Suprapubic skin (tissue), 4 donors: ENCODE data around the gene GPA33.

Experiments
- EP300 ChIP-seq: sonication (generic); formaldehyde crosslinking; IDR thresholded peaks from one replicate; pipeline ENCODE4 v1.6.1; 2017; ENCODE audit warnings: antibody characterized with exemption
- POLR2A ChIP-seq, 2 donors: fragments of 450-650 bp; IDR thresholded peaks; one replicate each; pipeline ENCODE4 v1.6.1; 2017; ENCODE audit warnings: antibody characterized with exemption in 2 of 2, mild to moderate bottlenecking in 2 of 2, moderate library complexity in 2 of 2
- POLR2AphosphoS5 ChIP-seq, 3 donors: sonication (generic); formaldehyde crosslinking; IDR thresholded peaks; one replicate each; pipeline ENCODE4 v1.6.1; 2017; ENCODE audit warnings: antibody characterized with exemption in 3 of 3
- TF ChIP-seq, protein P1 (sequence below), 2 donors: fragments of 200-600 bp in 1 of 2; fragments of 450-650 bp in 1 of 2; sonication (generic) in 1 of 2; IDR thresholded peaks; one replicate each; pipeline ENCODE4 v1.5.1; 2016 to 2019; ENCODE audit warnings: antibody characterized with exemption in 2 of 2, mild to moderate bottlenecking in 1 of 2, moderate library complexity in 1 of 2

DNA sequence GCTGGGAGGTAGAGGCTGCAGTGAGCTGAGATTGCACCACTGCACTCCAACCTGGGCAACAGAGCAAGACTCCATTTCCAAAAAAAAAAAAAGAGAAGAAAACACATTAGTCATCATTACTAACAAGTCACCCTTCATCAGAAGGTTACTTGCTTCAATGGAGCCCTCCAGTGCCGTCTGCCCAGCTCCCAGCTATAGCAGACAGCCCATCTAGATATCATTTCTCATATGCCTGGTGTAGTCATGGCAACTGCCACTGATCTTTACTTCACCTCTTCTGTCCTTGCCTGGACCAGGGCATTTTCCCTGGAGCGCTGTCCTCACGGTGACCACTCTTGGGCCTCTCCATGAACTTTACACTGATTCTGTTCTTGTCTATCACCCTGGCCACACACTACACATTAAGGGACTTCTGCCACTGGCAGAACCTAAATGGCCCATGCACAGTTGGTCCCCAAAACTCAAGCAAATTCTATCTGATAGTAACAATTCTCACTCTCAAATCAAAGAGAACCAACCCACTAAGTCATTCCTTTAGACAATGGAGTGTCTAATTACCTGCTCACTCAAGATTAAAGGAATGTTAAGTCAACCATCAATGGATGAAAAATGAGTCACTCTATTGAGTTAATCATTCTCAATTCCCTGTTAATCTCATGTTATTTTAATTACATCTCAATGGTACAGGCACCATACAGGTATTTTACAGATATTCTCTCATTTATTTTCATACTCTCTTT is 12.9 kb downstream of the GPA33 start:
- TF ChIP-seq, protein P1, sequence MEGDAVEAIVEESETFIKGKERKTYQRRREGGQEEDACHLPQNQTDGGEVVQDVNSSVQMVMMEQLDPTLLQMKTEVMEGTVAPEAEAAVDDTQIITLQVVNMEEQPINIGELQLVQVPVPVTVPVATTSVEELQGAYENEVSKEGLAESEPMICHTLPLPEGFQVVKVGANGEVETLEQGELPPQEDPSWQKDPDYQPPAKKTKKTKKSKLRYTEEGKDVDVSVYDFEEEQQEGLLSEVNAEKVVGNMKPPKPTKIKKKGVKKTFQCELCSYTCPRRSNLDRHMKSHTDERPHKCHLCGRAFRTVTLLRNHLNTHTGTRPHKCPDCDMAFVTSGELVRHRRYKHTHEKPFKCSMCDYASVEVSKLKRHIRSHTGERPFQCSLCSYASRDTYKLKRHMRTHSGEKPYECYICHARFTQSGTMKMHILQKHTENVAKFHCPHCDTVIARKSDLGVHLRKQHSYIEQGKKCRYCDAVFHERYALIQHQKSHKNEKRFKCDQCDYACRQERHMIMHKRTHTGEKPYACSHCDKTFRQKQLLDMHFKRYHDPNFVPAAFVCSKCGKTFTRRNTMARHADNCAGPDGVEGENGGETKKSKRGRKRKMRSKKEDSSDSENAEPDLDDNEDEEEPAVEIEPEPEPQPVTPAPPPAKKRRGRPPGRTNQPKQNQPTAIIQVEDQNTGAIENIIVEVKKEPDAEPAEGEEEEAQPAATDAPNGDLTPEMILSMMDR (IDR thresholded peaks at IDR 0.05), result no peak
- TF ChIP-seq POLR2A (IDR thresholded peaks at IDR 0.05), result no peak
- no peak for TF ChIP-seq POLR2AphosphoS5 (IDR thresholded peaks at IDR 0.05)
- TF ChIP-seq EP300, result no peak
